WTC11 (cell line): ENCODE measurements around the gene PALD1. TPM values are rescaled to one million over a fixed set of nuclear protein-coding genes. Genes with fewer than 3 reads are reported as not detected.

Experiments
- ATAC-seq: fragments of 200-7000 bp; cut with Tn5 transposase; 2 replicates; pipeline ENCODE4 v1.10.0; 2021; ENCODE audit warnings: mild to moderate bottlenecking, moderate library complexity
- CTCF ChIA-PET: fragments of 300-600 bp; sonication (Branson Sonifier 250); formaldehyde crosslinking; loops from one replicate; lab custom pipeline; 2021; ENCODE audit warnings: antibody characterized with exemption; lab: Charles Lee
- POLR2A ChIA-PET: fragments of 350-600 bp; sonication (Branson Sonifier 250); formaldehyde crosslinking; loops from one replicate; lab custom pipeline; 2021; ENCODE audit warnings: antibody characterized with exemption; lab: Charles Lee
- DNase-seq: peaks from one replicate; pipeline ENCODE4 v3.0.0; 2021; ENCODE audit warnings: low spot score
- H3K27ac Mint-ChIP-seq: 2 replicates; pipeline ENCODE4 v1.8.0; 2021; ENCODE audit warnings: mixed read lengths
- H3K27me3 Mint-ChIP-seq: 2 replicates; pipeline ENCODE4 v1.8.0; 2021; ENCODE audit warnings: low read depth, mild to moderate bottlenecking, moderate library complexity, mixed read lengths
- H3K36me3 Mint-ChIP-seq: 2 replicates; pipeline ENCODE4 v1.8.0; 2021; ENCODE audit warnings: mixed read lengths
- H3K4me1 Mint-ChIP-seq: 2 replicates; pipeline ENCODE4 v1.8.0; 2022; ENCODE audit warnings: mixed read lengths
- H3K4me3 Mint-ChIP-seq: 2 replicates; pipeline ENCODE4 v1.8.0; 2021; ENCODE audit warnings: mild to moderate bottlenecking, moderate library complexity, mixed read lengths
- H3K9me3 Mint-ChIP-seq: 2 replicates; pipeline ENCODE4 v1.8.0; 2021; ENCODE audit warnings: mixed read lengths
- AR ChIP-seq: fragments of 250-450 bp; sonication (Bioruptor Pico); IDR thresholded peaks from 2 replicates; pipeline ENCODE4 v1.9.0; 2021; ENCODE audit warnings: mild to moderate bottlenecking
- ATF6 ChIP-seq: sonication (generic); formaldehyde crosslinking; IDR thresholded peaks from 2 replicates; pipeline ENCODE4 v1.8.1; 2023; ENCODE audit warnings: mild to moderate bottlenecking, missing genetic modification reagents
- E2F5 ChIP-seq: sonication (generic); formaldehyde crosslinking; IDR thresholded peaks from 2 replicates; pipeline ENCODE4 v1.8.1; 2022; ENCODE audit warnings: mild to moderate bottlenecking, moderate library complexity, missing genetic modification reagents
- ELF4 ChIP-seq: sonication (generic); formaldehyde crosslinking; IDR thresholded peaks from 2 replicates; pipeline ENCODE4 v1.8.1; 2022; ENCODE audit warnings: low read depth, mild to moderate bottlenecking, moderate library complexity, missing genetic modification reagents
- ETV6 ChIP-seq: sonication (generic); formaldehyde crosslinking; IDR thresholded peaks from 2 replicates; pipeline ENCODE4 v1.8.1; 2022; ENCODE audit warnings: mild to moderate bottlenecking, missing genetic modification reagents
- IRF1 ChIP-seq: sonication (generic); formaldehyde crosslinking; IDR thresholded peaks from 2 replicates; pipeline ENCODE4 v1.8.0; 2023; ENCODE audit warnings: missing genetic modification reagents
- JAZF1 ChIP-seq: fragments of 250-450 bp; sonication (Bioruptor Pico); IDR thresholded peaks from 2 replicates; pipeline ENCODE4 v1.9.0; 2021; ENCODE audit warnings: moderate library complexity, mild to moderate bottlenecking, inconsistent platforms
- MAX ChIP-seq: sonication (generic); formaldehyde crosslinking; IDR thresholded peaks from 2 replicates; pipeline ENCODE4 v1.8.0; 2022; ENCODE audit warnings: mild to moderate bottlenecking, missing genetic modification reagents
- MXD4 ChIP-seq: fragments of 250-450 bp; sonication (Bioruptor Pico); IDR thresholded peaks from 2 replicates; pipeline ENCODE4 v1.8.0; 2021; ENCODE audit warnings: mild to moderate bottlenecking, moderate library complexity, borderline replicate concordance
- OVOL2 ChIP-seq: fragments of 250-450 bp; sonication (Bioruptor Pico); IDR thresholded peaks from 2 replicates; pipeline ENCODE4 v1.9.0; 2021; ENCODE audit warnings: mild to moderate bottlenecking, borderline replicate concordance
- SMAD4 ChIP-seq: sonication (generic); formaldehyde crosslinking; IDR thresholded peaks from 2 replicates; pipeline ENCODE4 v1.8.0; 2022; ENCODE audit warnings: mild to moderate bottlenecking, missing genetic modification reagents
- SOX15 ChIP-seq: fragments of 250-450 bp; sonication (Bioruptor Pico); IDR thresholded peaks from 2 replicates; pipeline ENCODE4 v1.9.0; 2021; ENCODE audit warnings: mild to moderate bottlenecking
- TEAD1 ChIP-seq: sonication (generic); formaldehyde crosslinking; IDR thresholded peaks from 2 replicates; pipeline ENCODE4 v1.8.0; 2022; ENCODE audit warnings: mild to moderate bottlenecking, missing genetic modification reagents
- TEAD4 ChIP-seq: sonication (generic); formaldehyde crosslinking; IDR thresholded peaks from 2 replicates; pipeline ENCODE4 v1.8.0; 2022; ENCODE audit warnings: mild to moderate bottlenecking, missing genetic modification reagents
- USF2 ChIP-seq: sonication (generic); formaldehyde crosslinking; IDR thresholded peaks from 2 replicates; pipeline ENCODE4 v1.8.1; 2023; ENCODE audit warnings: mild to moderate bottlenecking, missing genetic modification reagents, moderate library complexity
- ZBTB21 ChIP-seq: sonication (generic); formaldehyde crosslinking; IDR thresholded peaks from 2 replicates; pipeline ENCODE4 v1.8.1; 2023; ENCODE audit warnings: mild to moderate bottlenecking, missing genetic modification reagents, borderline replicate concordance
- ZNF138 ChIP-seq: sonication (generic); formaldehyde crosslinking; conservative IDR thresholded peaks from 2 replicates; pipeline ENCODE4 v1.8.1; 2022; ENCODE audit warnings: mild to moderate bottlenecking, moderate library complexity, missing genetic modification reagents
- ZNF219 ChIP-seq: sonication (generic); formaldehyde crosslinking; IDR thresholded peaks from 2 replicates; pipeline ENCODE4 v1.8.0; 2023; ENCODE audit warnings: missing genetic modification reagents, mild to moderate bottlenecking, borderline replicate concordance
- ZNF317 ChIP-seq: sonication (generic); formaldehyde crosslinking; IDR thresholded peaks from 2 replicates; pipeline ENCODE4 v1.8.1; 2023; ENCODE audit warnings: low read depth, mild to moderate bottlenecking, moderate library complexity, missing genetic modification reagents, borderline replicate concordance
- ZNF396 ChIP-seq: fragments of 250-450 bp; sonication (Bioruptor Pico); IDR thresholded peaks from 2 replicates; pipeline ENCODE4 v1.8.0; 2021; ENCODE audit warnings: mild to moderate bottlenecking, moderate library complexity, borderline replicate concordance
- ZNF512 ChIP-seq: sonication (generic); formaldehyde crosslinking; IDR thresholded peaks from 2 replicates; pipeline ENCODE4 v1.8.1; 2022; ENCODE audit warnings: missing genetic modification reagents, borderline replicate concordance
- ZNF671 ChIP-seq: fragments of 250-450 bp; sonication (Bioruptor Pico); IDR thresholded peaks from 2 replicates; pipeline ENCODE4 v1.8.0; 2021; ENCODE audit warnings: mild to moderate bottlenecking
- total RNA-seq: library from RNA; stranded (reverse); gene quantifications from 3 replicates; pipeline ENCODE4 v1.2.3, GENCODE V29; 2021

Gene PALD1
- total RNA-seq, 1 experiment from 2014 or later = 43.6 TPM

- DNase-seq (no peak), ATAC-seq (no peak)
- H3K4me3 Mint-ChIP-seq = no peak overlapping the region
- TF ChIP-seq OVOL2 (CRISPR knock-in tag) (no peak), ZBTB21 (CRISPR knock-in tag) (no peak), ATF6 (no peak), ZNF317 (CRISPR knock-in tag) (no peak), ZNF671 (CRISPR knock-in tag) (no peak), MAX (CRISPR knock-in tag) (no peak), ETV6 (CRISPR knock-in tag) (no peak), ZNF396 (CRISPR knock-in tag) (no peak), IRF1 (CRISPR knock-in tag) (no peak), TEAD4 (CRISPR knock-in tag) (no peak), MXD4 (CRISPR knock-in tag) (no peak)
- H3K36me3 Mint-ChIP-seq = no peaks in the 10 kb centered on the region
- peaks cover 57% of the 10 kb centered on the region for H3K4me1 Mint-ChIP-seq
- ChIA-PET POLR2A (interaction anchor here (0.7 kb wide), 1 partner anchor 30 kb away, joined by 3 read pairs; no protein-coding TSS in a partner anchor), CTCF (interaction anchor here (1.7 kb wide), 1 partner anchor 8 kb away, joined by 3 read pairs; no protein-coding TSS in a partner anchor)
- H3K27me3 Mint-ChIP-seq = no peaks in the 10 kb centered on the region
- H3K9me3 Mint-ChIP-seq = no peaks in the 10 kb centered on the region
- peak overlapping the region; percentile 39; the same call in 1 of the 2 replicates for H3K27ac Mint-ChIP-seq
Measured at GRCh38 chr10:70497120-70497545, 18.6 kb downstream of the PALD1 start.

GRCh38 chr10:70498970-70499835, 20.6 kb downstream of the PALD1 start:
- Mint-ChIP-seq H3K4me3 (no peak overlapping the region), H3K4me1 (peaks cover 47% of the 10 kb centered on the region), H3K27ac (peak overlapping the region; percentile 71), H3K27me3 (no peaks in the 10 kb centered on the region), H3K9me3 (no peaks in the 10 kb centered on the region), H3K36me3 (no peaks in the 10 kb centered on the region)
- ATAC-seq (peak; percentile 49), DNase-seq (no peak)
- TF ChIP-seq AR (no peak), USF2 (CRISPR knock-in tag) (no peak), ZNF138 (CRISPR knock-in tag) (no peak), JAZF1 (CRISPR knock-in tag) (no peak), ZNF219 (CRISPR knock-in tag) (no peak), E2F5 (no peak), ZNF512 (CRISPR knock-in tag) (no peak), ELF4 (CRISPR knock-in tag) (no peak), OVOL2 (CRISPR knock-in tag) (no peak), SOX15 (no peak), SMAD4 (CRISPR knock-in tag) (no peak), TEAD1 (CRISPR knock-in tag) (no peak), ZNF671 (CRISPR knock-in tag) (no peak)
- CTCF ChIA-PET = interaction anchor here (1.1 to 1.7 kb wide), 6 partner anchors 10 to 57 kb away, joined by 3 to 7 read pairs (median 5); partner anchors contain the start of gene PALD1
- POLR2A ChIA-PET = no interaction called here
